GM21360 (cell line): ENCODE data around the gene PWWP2A.
"Not testable (repeated sequence)": the region's sequence is repeated elsewhere in the genome, so short reads cannot be mapped to it uniquely, and the experiment has no call there.

ENCODE experiments used
- ATAC-seq: cut with Tn5 transposase; IDR thresholded peaks from one replicate; pipeline ENCODE4 v1.9.1; 2021; ENCODE audit warnings: mild to moderate bottlenecking, moderate library complexity; ENCODE audit not compliant: unreplicated experiment

The PWWP2A gene, protein sequence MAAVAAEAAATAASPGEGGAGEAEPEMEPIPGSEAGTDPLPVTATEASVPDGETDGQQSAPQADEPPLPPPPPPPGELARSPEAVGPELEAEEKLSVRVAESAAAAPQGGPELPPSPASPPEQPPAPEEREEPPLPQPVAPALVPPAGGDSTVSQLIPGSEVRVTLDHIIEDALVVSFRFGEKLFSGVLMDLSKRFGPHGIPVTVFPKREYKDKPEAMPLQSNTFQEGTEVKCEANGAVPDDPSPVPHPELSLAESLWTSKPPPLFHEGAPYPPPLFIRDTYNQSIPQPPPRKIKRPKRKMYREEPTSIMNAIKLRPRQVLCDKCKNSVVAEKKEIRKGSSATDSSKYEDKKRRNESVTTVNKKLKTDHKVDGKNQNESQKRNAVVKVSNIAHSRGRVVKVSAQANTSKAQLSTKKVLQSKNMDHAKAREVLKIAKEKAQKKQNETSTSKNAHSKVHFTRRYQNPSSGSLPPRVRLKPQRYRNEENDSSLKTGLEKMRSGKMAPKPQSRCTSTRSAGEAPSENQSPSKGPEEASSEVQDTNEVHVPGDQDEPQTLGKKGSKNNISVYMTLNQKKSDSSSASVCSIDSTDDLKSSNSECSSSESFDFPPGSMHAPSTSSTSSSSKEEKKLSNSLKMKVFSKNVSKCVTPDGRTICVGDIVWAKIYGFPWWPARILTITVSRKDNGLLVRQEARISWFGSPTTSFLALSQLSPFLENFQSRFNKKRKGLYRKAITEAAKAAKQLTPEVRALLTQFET

GRCh38 chr5:160119142-160119904, at the start of gene PWWP2A:
PWWP2A (minus strand) TSS chr5:160119450; CDS start chr5:160119388, 62 bp downstream.
- peak; percentile 85 for ATAC-seq

DNA sequence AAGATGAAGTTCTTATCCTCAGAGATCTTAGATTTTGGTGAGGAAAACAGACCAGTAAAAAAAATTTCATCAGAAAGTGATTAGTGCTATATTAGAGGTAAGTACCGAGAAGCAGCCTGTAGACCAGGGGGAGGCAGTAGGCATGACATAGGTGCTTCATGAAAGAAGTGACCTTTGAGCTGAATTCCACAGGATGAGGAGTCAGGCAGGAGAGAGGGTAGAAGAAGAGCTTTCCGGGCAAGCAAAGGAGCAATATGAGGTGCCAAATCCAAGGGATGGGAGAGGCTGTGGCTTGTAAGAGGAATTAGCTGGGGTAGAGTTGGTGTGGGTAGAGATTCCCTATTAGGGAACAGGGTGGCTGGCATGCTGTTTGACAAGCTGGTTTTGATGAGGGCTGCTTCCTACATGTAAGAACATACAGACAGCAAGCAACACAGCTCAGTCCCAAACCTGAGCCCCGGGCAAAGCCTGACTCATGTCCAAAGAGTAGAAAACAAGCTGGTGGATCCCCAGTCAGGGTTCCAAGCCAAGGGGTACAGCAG, 48.4 kb upstream of the PWWP2A start:
- no peak for ATAC-seq

- ATAC-seq, result no peak
These were observed 47.8 kb upstream of the PWWP2A start for GRCh38 chr5:160166973-160167623.

DNA sequence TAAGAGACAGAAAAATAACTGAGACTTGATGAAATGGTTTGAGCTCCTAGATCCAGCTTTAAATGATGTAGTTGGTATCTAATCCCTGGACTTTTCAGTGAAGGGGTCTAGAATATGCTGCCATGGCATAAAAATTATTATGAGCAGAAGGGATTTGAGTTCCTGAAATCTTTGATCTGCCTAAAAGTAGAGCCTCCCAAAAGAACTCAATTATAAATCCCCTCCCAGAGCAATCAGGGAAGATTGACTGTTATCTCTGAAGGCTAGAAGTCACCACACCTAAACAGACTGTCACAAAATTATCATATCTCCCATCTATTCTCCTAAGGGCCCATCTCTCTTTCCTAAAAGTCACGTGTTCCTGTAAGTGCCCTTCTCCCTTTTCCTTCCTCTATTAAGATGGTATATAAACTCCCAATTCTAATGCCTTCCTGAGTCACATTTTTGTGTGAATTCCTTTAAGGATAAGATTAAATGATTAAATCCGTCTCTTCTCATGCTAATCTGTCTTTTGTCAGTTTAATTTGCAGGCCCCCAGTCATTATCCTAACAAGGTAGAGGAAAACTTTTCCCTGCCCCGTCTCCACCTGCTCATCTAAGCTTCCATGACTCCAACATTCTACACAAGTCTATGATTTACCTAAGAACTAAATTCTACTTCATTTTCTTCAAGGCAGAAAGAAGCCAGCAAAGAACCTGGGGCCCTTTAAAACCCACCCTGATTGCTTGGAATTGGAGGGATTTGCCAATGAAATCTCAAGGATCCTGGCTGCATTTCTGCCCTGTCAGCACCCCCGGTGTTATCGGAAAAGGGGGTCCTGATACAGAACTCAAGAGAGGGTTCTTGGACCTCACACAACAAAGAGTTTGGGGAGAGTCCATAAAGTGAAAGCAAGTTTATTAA, 47.1 kb upstream of the PWWP2A start:
- no peak for ATAC-seq

GRCh38 chr5:160165137-160166068, 46.2 kb upstream of the PWWP2A start:
- ATAC-seq, result no peak

DNA sequence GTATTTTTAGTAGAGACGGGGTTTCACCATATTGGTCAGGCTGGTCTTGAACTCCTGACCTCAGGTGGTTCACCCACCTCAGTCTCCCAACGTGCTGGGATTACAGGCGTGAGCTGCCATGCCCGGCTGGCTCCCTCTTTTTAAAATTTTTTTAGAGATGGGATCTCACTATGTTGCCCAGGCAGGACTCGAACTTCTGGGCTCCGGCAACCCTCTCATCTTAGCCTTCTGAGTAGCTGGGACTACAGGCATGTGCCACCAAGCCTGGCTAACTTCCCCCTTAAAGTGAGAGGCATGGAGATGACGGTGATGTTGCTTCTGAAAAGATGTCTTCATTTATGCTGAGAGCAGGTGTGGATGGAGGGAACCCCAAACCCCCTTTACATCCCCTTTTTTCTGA, 43.7 kb upstream of the PWWP2A start:
- no peak for ATAC-seq

- no peak for ATAC-seq
These were observed 42.4 kb upstream of the PWWP2A start for GRCh38 chr5:160161626-160162025.

DNA sequence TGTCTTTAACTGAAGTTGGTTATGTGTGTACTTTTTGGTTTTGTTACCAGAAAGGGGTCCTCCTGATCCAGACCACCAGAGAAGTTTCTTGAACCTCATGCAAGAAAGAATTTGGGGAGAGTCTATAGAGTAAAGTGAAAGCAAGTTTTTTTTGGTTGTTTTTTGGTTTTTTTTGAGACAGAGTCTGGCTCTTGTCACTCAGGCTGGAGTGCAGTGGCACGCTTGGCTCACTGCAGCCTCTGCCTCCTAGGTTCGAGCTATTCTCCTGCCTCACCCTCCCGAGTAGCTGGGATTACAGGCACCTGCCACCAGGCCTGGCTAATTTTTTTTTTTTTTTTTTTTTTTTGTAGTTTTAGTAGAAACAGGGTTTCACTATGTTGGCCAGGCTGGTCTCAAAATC, 41.6 kb upstream of the PWWP2A start:
- ATAC-seq, result not testable (repeated sequence)

DNA sequence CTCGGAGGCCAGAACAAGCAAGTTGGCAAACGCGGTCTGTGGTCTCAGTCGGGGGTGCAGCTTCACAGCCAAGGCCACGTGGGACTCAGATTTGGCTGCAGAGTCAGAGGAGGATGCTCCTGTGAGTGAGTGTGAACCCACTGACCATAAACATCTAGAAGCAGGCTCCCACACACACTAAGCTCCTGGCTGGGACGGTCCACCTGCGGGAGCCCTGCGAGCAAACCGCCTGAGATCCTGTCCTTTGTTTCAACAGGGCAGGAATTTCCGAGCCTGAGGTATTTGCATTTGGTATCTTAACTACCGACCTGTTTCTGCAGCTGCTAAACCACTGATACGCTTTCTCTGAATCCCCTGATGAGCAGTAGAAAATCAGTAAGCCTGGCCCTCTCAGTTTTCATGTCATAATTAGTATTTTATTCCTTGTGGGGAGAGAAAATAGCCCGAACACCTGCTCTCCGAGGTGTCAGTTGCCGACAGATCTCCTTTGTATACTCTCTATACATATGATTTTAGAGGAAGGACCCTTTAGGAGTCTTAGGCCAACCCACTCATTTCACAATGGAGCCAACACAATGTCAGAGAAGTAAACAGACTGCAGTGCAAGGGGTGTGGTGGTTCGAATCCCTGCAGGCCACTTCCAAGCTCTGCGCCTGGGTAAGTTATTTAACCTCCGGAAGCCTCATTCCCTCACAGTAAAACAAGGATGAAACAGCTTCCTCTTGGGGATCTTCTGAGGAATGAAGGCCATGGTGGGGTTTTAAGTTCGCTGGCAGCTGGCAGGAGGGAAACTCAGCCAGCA, 40.9 kb upstream of the PWWP2A start:
- ATAC-seq, result peak; percentile 76

DNA sequence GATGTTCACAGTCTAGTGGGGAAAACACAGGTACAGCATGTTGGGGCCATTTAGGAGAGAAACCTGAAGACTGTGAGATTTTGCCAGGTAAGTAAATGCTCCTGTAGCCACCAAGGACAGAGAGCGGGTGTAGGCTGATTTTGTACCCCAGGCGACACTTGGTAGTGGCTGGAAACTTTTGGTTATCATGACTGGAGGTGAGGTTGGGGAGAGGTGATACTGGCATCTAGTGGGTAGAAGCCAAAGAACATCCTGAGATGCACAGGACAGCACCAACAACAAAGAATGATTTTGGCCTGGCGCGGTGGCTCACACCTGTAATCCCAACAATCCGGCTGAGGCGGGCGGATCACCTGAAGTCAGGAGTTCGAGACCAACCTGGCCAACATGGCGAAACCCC, 38.8 kb upstream of the PWWP2A start:
- no peak for ATAC-seq

- no peak for ATAC-seq
These were observed 35.9 kb upstream of the PWWP2A start for GRCh38 chr5:160155017-160155750.

GRCh38 chr5:160152901-160153300, 33.7 kb upstream of the PWWP2A start:
- no peak for ATAC-seq

DNA sequence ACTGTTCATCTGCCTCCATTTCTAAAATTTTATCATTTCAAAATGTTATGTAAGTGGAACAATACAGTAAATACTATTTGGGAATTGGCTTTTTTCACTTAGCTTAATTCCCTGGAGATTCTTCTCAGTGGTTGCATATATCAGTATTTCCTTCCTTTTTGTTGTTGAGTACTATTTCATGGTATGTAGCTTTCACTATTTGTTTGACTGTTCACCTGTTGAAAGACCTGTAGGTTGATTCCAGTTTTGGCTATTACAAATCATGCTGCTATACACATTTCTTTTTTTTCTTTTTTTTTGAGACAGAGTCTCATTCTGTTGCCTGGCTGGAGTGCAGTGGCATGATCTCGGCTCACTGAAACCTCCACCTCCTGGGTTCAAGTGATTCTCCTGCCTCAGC, 33.0 kb upstream of the PWWP2A start:
- peak; percentile 89 for ATAC-seq

DNA sequence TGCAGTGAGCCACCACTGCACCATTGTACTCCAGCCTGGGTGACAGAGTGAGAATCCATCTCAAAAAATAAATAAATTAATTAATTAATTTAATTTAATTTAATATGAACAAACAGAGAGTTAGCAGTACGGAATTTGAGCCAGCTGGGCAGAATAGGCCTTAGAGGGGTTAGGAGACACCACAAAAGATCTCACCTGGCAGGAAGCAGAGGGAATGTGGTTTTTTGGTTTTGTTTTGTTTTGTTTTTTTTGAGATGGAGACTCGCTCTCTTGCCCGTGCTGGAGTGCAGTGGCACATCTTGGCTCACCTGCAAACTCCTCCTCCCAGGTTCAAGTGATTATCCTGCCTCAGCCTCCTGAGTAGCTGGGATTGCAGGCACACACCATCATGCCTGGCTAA, 31.8 kb upstream of the PWWP2A start:
- no peak for ATAC-seq

- ATAC-seq, result no peak
These were observed 31.1 kb upstream of the PWWP2A start for GRCh38 chr5:160150381-160150780.

DNA sequence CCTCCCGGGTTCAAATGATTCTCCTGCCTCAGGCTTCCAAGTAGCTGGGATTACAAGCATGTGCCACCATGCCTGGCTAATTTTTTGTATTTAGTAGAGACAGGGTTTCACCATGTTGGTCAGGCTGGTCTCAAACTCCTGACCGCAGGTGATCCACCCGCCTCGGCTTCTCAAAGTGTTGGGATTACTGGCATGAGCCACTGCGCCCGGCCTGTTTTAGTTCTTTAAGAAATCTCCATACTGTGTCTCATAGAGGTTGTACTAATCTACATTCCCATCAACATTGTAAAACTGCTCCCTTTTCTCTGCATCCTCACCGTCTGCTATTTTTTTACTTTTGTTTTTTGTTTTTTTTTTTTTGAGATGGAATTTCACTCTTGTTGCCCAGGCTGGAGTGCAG, 25.2 kb upstream of the PWWP2A start:
- not testable (repeated sequence) for ATAC-seq

DNA sequence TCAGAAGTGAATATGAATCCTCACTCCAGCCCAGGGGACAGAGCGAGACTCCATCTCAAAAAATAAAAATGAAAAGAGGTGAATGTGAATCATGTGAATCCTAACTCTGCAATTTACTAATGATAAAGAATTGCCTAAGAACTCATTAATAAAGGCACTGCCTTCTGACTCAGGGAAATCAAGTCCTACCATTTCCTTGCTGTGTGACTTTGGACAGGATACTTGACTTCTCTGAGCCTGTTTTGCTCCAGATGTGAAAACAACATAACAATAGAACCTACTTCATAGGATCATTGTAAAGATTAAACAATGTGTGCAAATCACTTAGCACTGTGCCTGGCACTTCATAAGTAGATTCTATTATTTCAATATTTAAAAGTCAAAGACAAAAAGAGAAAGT, 15.1 kb upstream of the PWWP2A start:
- ATAC-seq, result no peak
